Inferior parietal cortex (tissue), 1 donor: Measurements from ENCODE around the gene STK17B.
"Not testable (repeated sequence)": the region's sequence is repeated elsewhere in the genome, so short reads cannot be mapped to it uniquely, and the experiment has no call there.

Source experiments
- DNase-seq: peaks from one replicate; pipeline ENCODE4 v3.0.0-alpha.2; 2016; ENCODE audit errors: extremely low spot score

STK17B gene

DNA sequence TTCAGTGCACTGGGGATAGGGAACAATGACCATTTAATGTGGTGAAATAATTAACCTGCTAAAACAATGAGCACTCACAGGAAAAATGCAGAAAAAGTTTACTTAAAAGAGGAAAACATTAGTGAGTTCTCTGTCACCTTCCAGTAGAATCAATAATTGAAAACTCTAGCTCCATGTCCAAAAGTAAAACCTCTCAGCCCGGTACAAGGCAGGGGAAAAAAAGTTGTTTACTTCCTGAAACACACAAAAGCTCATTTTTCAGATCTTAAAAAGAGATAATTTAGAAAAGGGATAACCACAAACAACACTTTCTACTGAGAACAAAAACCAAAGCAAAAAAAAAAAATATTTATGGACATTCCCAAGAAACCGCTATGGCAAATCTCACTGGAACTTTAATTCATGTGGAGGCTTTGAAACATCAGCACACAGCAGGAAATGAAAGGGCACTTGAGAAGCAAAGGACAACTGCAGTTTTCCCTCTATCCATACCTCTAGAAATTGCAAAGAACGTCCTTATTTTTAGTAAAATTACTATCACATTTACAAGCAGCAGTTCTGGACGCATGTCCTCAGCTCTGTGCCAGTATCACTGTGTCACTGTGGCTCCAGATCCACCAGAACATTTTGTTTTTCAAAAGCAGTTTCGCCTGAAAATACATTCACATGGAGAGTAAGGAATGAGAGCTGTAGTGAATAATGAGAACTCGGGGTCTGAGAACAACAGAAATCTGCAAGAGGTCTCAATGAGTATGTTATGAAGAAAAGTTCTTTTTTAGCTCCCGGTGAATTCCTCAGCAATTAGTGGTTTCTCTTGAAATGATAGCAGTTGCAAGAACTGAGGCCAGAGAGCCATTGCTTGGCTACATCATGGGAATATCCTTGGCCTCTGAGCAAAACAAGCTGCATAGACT, 58.1 kb downstream of the STK17B start:
- DNase-seq = peak; percentile 68

DNA sequence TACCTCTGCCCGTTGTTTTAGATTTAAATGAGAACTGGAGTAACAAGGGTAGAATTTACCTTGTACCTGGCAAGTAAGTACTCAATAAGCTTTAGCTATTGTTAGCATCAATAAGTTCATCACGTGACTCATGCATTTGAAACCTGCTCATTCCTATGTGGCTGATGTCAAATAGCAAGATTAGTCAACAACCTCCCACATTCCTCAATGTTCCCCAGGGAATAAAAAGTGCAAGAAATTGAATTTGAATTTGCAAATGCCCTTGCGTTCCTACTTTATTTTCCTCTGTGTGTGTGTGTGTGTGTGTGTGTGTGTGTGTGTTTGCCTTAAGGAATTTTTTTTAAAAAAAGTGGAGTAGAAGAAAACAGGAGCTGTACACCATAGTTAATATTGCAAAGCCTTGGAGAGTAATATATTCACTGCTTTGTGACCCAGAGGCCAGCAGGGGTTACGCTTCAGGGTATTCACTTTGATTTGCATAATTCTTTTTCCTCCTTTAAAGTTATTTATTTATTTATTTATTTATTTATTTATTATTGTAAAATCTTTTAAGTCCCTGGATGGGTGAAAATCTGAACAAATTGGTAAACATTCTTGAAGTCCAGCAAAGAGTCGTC, 58.9 kb downstream of the STK17B start:
- DNase-seq = peak; percentile 29

DNA sequence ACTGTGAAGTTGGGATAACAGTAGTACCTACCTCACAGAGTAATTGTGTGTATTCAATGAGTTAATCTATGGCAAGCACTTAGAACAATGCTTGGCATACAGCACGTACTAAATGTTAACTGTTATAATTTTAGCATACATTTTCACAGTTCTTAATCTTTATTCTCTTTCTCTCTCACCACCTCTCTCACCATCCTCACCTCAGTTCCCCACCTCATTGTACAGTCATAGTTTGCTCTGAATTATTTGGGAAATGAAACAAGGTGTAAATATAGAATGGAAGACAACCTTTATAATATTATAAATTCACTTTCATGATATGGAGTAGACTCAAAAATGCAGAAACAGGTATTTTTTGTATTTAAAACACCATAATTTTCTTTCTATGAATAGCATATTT, 62.8 kb downstream of the STK17B start:
- DNase-seq = no peak

DNA sequence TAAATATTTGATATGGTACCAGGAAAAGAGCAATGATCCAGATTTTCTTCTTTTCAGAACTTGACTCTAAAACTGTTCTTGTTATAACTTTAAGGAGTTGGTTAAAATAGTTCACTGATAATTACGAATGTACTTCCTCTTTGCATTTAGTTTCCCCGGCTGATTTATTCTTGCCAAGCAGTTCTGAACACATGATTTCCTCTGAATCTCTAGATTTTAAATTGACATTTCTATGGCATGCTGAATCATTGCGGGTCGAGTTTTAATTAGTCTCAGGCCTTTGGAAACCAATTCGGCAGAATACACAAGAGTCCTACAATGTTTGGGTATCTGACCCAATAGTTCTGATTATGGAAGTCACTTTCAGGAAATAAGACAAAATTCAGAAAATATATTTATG, 65.4 kb downstream of the STK17B start:
- no peak for DNase-seq

DNA sequence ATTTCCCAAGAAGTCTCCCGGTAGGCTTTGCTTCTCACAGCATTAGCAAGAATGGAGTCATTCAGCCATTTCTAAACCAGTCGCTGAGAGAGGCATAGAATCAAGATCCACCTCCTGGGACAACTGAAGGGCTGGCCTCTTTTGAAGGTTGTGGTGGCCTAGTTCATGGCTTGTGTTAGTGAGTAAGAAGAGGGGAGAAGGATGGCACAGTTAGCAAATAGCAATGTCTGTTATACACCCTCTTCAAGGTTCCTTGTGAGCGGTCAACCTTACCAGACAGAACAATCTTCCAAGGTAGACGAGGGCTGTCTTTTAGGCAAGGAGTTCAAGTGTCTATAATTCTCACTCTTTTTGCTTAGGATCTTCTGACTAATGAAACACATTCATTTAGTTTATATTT, 67.3 kb downstream of the STK17B start:
- no peak for DNase-seq

DNA sequence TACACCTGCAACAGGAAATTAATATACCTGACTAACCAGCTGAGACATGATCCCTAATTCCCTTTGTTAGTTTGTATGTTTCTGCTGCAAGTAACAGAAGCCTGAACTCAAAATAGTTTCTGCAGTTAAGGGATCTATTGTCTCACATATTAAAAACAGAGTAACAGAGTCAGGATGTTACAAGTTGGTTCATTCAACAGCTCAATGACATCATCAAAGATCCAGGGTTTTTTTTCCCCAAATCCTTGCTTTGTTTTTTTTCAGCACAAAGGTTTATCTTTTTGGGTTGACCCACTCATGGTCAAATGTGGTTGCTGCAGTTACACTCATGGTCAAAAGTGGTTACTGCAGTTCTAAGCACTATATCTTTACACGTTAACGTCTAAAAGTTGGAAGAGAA, 67.8 kb downstream of the STK17B start:
- no peak for DNase-seq

DNA sequence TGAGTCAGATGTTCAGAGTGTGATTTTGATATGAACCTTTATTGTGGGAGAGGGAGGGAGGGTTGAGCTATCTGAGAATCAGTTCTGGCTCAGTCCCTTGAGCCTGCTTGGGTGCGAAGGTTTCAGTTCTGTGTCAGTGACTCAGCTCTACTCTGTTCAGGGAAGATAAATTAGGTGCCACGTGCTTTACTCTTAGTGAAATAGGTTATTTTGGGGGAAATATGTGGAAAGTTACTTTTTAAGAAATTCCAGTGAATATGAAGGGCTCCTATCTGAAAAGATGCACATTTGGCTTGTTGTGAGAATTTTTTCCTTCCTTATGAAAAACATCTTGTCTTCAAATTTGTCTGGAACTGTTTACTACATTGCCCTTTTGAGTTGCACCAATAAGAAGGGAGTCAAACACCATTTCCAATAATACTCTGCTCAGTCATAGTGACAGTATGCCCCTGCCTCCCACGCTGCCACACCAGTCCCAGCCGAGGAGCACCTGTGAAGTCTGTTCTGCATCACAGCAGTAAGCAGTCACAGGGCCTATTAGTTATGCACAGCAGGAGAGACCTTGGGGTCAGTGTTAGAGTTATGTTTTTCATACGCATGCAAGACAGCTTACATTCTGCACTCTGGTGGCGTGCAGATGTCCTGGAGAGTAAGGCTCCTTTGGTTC, 69.9 kb downstream of the STK17B start:
- no peak for DNase-seq

DNA sequence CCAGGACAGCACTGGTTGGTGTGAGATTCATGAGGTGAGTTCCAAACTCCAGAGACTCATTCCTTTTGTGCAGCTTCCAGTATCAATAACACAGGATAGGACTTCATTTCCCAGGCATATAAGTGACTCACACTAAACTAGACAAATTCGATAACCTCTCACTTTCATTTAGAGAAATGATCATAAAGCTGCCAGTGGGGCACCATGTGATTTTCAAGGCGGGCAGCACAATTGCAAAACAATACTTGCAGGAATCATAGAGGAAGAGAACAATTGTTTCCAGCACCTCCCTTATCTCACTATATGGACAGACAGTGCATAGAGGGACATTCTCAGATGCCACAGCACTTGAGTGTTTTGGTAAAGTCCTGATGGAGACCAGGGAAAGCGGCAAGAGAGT, 71.5 kb downstream of the STK17B start:
- DNase-seq = no peak

DNA sequence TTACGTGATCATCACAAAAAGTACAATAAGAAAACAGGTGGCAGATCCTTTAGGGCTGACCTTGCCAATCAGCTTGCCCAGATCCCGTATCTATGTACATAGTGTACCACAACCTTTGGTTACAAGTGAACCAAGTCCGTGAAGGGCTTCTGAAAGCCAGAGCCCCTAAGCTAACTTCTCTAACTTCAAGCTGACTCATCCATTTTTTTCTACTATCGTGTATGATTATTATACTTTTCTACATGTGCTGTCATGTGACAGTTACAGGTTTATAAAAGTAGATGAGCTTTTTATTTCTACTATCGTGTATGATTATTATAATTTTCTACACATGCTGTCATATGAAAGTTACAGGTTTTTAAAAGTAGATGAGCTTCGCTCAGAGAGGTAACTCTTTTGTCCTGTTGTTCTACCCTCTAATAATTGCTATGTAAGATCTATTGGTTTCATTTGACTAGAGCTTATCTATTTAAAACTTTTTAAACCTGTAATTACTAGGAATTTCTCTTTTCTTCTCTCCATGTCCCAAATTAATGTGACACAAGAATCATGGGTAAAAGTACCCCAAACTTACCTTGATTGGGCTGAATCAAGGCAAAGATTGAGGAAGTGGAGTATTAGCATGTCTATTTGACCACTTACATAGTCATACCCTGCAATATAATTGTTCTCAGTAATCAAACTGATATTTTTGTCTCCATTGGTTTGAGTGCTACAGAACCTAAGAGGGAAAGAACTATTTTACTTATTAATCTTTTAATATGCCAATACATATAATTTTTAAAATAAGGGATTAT, 73.3 kb downstream of the STK17B start:
- no peak for DNase-seq

DNA sequence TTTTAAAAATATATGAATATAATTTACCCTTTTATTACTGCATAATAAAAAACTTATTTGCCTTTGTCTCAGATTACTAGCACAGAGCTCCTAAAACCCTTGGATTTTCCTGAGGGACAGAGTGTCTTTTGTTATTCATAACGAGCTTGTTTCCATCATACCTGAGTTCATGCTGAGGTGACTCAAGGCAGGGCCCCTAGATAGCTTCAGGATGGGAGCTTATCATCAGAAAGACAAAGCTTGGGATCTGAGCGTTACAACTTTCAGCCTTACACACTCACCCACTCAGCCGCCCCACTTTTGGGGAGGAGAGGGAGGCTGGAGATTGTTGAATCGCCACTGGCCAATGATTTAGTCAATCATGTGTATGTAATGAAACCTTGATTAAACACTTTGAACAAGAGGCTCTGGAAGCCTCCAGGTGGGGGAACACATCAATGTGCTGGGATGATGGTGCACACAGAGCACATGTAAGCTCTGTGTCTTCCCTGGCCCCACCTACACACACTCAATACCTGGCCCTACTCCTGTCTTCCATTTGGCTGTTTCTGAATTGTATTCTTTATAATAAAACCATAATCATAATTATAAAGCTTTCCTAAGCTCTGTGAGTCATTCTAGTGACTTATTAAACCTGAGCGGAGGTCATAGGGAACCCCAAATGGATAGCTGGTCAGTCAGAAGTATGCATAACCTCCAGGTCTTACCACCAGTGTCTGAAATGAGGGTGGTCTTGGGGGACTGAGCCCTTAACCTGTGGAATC, 74.2 kb downstream of the STK17B start:
- no peak for DNase-seq

DNA sequence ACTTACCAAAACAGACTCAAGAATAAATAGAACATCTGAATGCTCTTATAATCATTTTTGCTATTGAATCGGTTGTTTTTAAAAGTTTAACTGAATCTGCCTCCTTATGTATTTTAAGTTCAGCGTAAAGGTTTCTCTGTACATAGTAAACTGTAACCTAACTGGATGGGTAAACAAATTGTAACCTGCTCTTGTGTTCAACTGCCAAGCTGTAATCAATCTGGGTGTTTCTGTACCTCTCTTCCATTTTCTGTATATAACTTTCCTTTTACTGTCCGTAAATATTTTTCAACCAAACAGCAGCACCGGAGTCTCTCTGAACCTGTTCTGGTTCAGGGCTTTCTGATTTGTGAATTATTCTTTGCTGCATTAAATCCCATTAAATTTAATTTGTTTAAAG, 75.1 kb downstream of the STK17B start:
- DNase-seq = no peak

DNA sequence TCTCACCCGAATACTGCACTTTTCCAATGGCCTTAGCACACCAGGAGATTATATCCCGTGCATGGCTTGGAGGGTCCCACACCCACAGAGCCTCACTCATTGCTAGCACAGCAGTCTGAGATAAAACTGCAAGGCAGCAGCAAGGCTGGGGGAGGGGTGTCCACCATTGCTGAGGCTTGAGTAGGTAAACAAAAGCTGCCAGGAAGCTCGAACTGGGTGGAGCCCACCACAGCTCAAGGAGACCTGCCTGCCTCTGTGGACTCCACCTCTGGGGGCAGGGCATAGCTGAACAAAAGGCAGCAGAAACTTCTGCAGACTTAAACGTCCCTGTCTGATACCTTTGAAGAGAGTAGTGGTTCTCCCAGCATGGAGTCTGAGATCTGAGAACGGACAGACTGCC, 81.9 kb downstream of the STK17B start:
- DNase-seq = not testable (repeated sequence)

DNA sequence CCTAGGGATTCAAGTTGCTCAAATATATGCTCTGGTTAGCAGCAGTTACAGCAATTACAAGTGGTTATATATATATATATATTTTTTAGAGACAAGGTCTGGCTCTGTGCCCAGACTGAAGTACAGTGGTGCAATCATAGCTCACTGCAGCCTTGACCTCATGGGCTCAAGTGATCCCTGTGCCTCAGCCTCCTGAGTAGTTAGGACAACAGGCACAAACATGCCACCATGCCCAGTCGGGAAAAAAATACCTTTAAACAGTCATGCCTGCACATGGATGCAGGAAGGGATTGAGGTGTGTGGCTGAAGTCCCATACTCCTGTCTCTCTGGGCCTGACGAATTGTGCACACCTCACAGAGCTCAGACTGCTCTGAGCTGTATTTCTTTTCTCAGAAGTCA, 83.2 kb downstream of the STK17B start:
- DNase-seq = no peak

DNA sequence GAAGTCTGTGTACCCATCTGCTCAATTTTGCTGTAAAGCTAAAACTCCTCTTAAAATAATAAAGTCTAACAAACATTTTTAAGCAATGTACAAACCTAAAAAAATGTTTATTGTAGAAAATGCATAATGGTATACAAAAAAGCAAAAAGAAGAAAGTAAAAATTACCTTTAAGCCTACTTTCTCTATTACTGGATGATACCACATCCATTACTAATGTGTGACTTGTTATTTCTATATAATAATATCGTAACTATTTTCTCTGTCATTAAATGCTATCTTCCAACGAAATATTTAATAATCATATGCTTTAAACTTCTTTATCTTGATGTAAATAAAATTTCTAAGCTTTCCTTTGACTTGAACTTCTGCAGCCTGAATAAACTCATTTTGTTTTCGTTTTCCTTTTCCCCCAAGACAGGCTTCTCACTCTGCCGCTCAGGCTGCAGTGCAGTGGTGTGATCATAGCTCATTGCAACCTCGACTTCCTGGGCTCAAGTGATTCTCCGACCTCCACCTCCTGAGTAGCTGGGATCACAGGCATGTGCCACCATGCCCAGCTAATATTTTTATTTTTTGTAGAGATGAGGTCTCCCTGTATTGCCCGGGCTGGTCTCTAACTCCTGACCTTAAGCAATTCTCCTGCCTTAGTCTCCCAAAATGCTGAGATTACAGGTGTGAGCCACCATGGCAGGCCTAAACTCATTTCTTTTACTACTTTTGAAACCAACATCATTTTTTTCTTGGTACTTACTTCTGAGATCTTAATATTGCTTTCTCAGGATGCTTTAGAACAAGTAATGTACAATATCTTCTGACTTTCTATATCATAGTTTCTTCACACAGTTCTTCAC, 84.6 kb downstream of the STK17B start:
- DNase-seq = no peak

DNA sequence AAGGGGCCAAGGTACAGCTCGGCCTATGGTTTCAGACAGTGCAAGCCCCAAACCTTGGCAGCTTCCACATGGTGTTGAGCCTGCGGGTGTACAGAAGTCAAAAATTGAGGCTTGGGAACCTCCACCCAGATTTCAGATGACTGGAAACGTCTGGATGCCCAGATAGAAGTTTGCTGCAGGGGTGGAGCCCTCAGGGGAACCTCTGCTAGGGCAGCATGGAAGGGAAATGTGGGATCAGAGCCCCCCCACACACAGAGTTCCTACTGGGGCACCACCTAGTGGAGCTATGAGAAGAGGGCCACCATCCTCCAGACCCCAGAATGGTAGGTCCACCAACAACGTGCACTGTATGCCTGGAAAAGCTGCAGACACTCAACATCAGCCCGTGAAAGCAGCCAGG, 87.8 kb downstream of the STK17B start:
- DNase-seq = no peak
